GM21526 (cell line): ENCODE data around the gene TRABD.

Source experiments
- ATAC-seq: cut with Tn5 transposase; IDR thresholded peaks from one replicate; pipeline ENCODE4 v1.9.1; 2021; ENCODE audit warnings: moderate library complexity; ENCODE audit not compliant: unreplicated experiment, low FRiP score

Gene TRABD

GRCh38 chr22:50233223-50233622 lies 47.5 kb downstream of the TRABD start:
- ATAC-seq, result no peak

DNA sequence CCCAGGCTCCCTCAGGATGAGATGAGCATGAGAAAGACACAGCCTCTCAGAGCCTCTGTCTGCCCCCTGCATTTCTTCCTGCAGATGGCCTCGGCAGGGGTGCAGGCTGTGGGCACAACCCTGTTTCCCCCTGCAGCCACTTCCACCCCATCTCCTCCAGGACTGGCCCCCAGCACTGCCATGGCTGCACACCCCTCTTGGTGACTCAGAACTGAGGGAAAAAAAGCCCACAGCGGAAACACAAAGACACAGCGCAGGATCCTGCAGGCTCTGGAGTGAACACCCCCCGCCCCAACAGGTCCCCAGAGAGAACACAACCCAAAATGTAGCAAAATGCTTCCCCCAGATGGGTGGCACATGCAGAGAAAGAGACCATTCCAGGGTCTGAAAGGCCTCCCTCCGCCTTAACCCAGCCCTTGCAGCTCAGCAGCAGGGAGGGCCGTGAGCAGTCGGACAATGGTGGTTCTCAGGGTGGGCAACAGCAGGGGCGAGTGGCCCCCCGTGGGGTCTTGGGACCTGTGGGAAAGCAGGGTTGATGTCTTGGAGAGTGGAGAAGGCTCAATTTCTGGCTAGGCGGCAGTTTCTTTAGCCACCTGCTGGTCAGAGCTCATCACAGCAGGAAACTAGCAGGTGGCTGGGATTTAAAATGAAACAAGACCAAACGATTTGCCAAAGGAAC lies 51.2 kb downstream of the TRABD start:
- ATAC-seq, result no peak

DNA sequence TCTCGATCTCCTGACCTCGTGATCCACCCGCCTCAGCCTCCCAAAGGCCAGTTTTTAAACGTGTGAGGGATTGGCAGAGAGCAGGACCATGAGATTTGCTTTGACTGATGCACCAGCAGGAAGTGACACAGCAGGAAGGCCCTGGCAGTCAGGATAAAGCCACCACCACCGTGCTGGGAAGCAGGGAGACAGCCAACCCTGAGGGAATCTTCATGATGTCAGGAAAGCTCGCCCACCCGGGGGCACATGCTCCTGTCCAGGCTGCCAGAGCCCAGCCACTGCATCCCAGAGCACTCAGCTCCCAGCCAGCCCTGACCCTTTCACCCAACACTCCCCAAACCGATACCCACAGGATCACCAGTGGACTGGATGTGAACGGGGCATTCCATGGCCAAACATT lies 53.0 kb downstream of the TRABD start:
- no peak for ATAC-seq

- ATAC-seq, result no peak
Measured at GRCh38 chr22:50242406-50242949, 56.8 kb downstream of the TRABD start.

DNA sequence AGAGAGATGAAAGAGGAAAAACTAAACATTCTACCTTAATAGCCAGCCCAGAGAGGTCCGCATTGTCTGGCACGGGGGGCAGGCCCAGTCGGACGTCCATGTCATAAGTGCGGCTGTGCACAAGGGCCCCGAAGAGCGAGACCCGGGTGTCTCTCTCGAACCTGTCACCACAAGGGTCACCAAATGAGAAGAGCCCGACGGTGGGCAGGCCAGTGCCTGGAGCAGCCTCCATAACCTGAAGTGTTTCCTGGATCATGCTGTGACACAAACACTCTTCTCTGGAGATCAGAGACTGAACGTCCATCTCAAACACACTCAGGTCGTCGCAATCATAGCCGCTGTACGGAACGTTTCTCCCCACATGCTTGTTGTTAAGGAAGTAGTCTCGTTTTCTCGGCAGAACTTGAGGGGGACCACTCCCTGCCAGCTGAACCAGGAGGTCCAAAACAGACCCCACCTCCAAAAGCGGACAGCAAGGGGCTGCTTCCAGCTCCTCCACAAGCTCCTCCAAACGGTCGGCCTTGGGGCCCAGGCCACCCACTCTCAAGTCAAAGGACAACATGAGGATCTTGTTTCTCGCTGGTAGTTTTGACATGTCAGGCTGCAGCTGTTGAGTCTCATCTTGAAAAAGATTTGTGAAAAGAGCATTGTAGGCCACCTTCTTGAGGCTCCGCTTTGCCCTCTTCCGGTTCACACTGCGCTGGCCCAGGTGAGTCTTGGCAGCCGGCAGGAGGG lies 58.1 kb downstream of the TRABD start:
- peak; percentile 1 for ATAC-seq

GRCh38 chr22:50244420-50245213 lies 58.9 kb downstream of the TRABD start, which contains the start of gene TUBGCP6:
TUBGCP6 (minus strand) TSS chr22:50245023; CDS start chr22:50244459, 564 bp downstream.
- peak; percentile 55 for ATAC-seq

DNA sequence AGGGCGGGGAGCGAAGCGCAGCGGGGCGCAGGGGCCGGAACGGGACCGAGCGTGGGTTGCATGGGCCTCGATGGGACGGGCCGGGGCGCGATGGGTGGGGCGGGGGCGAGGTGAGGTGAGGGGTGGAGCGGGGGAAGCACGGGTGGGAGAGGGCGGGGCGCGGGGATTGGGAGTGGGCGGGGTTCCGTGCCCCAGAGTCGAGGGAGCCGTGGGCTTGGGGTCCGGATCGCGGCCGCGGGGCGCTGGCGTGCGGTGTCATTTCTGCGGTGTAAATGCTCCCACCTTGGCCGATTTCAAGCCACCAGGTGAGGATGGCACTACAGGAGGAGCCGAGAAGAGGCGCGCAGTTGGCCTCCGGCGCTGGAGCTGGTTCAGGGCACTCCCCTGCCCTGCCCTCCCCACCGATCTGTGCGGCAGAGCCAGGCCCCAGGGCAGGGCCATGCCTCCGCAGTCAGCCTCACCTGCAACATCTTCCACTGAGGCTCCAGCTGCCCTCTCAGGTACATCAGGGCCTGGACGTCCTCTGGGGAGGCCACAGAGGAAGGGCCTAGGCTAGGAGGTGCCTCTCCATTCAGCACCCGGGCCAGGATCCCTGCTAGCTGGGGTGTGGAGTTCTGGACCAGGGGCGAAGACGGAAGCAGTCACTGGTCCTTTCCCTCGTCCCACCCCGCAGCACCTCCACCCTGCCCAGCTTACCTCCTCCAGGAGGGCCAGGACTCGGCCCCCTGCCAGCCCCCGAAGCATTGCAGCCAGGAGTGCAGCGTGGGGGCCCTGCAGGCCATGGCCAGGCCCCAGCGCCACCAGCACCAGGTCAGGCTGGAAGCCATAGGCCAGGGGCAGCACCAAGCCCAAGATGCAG lies 59.7 kb downstream of the TRABD start:
- no peak for ATAC-seq

- ATAC-seq, result no peak
Measured at GRCh38 chr22:50246242-50247175, 60.8 kb downstream of the TRABD start.

GRCh38 chr22:50247748-50248147 lies 62.0 kb downstream of the TRABD start:
- ATAC-seq, result no peak

DNA sequence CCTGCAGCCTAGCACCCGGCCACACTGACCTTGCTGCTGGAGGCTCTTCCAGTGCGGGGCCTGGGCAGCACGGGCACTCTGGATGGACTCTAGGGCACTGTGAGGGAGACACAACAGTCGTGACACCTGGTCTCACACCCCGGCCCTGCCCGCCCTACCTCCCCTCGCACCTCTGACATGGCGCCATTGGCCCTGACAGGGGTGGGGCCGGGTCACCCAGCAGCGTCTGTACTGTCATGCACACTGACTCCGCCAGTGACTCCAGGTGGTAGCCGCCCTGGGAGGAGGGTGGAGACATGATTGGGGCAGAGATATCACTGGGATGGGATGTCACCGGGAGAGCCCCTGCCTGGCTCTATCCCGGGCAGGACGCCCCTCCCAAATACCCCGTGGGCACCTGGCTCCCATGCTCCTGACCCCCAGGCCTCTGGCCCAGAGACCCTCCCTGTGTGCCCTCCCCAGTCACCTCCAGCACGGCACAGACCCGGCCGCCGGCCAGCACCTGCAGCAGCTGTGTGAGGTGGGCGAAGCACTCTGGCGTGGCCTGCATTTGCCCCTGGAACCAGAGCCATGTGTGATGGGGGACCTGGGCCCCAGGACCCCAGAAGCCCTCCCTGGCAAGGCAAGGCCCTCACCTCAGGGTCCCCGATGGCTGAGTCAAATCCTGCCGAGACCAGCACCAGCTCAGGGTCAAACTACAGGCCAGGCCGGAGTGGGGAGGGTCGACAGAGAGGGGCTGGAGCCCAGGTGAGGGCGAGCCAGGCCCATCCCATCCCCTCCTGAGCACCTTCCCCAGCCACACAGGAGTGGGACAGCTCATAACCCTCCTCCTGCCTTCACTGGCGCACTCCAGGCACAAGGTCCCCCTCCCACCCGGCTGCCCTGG lies 62.7 kb downstream of the TRABD start:
- ATAC-seq, result no peak
